ENCODE measurements around the gene GRB14. TPM values are rescaled to one million over a fixed set of nuclear protein-coding genes. Genes with fewer than 3 reads are reported as not detected.

Gene GRB14
- total RNA-seq, 2 donors from 2014 or later, result not detected

GRCh38 chr2:164530464-164530863 lies 90.8 kb downstream of the GRB14 start:
- Mint-ChIP-seq H3K27me3 (ENCODE audit: low read depth) (no peaks in the 10 kb centered on the region), H3K9me3 (peaks cover 0 to 1% of the 10 kb centered on the region in 2 donors), H3K4me1 (ENCODE audit: low read depth) (no peaks in the 10 kb centered on the region), H3K36me3 (ENCODE audit: insufficient read depth in 2 of 2) (no peaks in the 10 kb centered on the region), H3K4me3 (no peak overlapping the region), H3K27ac (no peak overlapping the region)
- DNase-seq (no peak), ATAC-seq (replicated peaks in 1 of 2) (no peak)

GRCh38 chr2:164523726-164524125 lies 97.6 kb downstream of the GRB14 start:
- Mint-ChIP-seq H3K27me3 (ENCODE audit: low read depth) (no peaks in the 10 kb centered on the region), H3K9me3 (peaks cover 7 to 10% of the 10 kb centered on the region in 2 donors), H3K27ac (no peak overlapping the region), H3K36me3 (ENCODE audit: insufficient read depth in 2 of 2) (no peaks in the 10 kb centered on the region), H3K4me1 (ENCODE audit: low read depth) (no peaks in the 10 kb centered on the region), H3K4me3 (no peak overlapping the region)
- ATAC-seq (replicated peaks in 1 of 2) (no peak), DNase-seq (no peak)

DNA sequence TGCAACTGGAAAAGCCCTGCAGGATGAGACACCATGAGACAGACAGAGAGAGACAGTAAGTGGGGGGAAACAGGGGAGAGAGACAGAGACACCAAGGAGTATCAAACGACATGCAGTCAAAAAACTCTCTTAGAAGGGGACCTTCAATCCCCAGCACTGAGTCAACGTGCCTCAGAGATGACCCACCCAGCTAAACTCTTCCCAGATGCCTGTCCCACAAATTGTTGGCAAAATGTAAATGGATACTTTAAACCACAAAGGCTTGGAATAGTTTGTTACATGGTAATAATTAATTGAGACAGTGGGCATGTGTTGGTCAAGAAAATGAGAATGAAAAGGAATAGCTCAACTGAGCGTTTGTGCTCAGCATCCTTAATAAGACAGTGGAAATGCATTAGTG lies 98.3 kb downstream of the GRB14 start:
- Mint-ChIP-seq H3K9me3 (peaks cover 10 to 12% of the 10 kb centered on the region in 2 donors), H3K27ac (no peak overlapping the region), H3K4me1 (ENCODE audit: low read depth) (no peaks in the 10 kb centered on the region), H3K4me3 (no peak overlapping the region), H3K27me3 (ENCODE audit: low read depth) (no peaks in the 10 kb centered on the region), H3K36me3 (ENCODE audit: insufficient read depth in 2 of 2) (peaks cover 0 to 1% of the 10 kb centered on the region in 2 donors)
- no peak for DNase-seq
- no peak for ATAC-seq (replicated peaks in 1 of 2)

GRCh38 chr2:164522561-164522981 lies 98.7 kb downstream of the GRB14 start:
- H3K36me3 Mint-ChIP-seq (ENCODE audit: insufficient read depth in 2 of 2), result peaks cover 0 to 1% of the 10 kb centered on the region in 2 donors
- DNase-seq (no peak), ATAC-seq (replicated peaks in 1 of 2) (no peak)
- H3K4me3 Mint-ChIP-seq, result no peak overlapping the region
- H3K9me3 Mint-ChIP-seq, result peaks cover 10 to 12% of the 10 kb centered on the region in 2 donors
- H3K27ac Mint-ChIP-seq, result no peak overlapping the region
- no peaks in the 10 kb centered on the region for H3K27me3 Mint-ChIP-seq (ENCODE audit: low read depth)
- no peaks in the 10 kb centered on the region for H3K4me1 Mint-ChIP-seq (ENCODE audit: low read depth)

- no peaks in the 10 kb centered on the region for H3K4me1 Mint-ChIP-seq (ENCODE audit: low read depth)
- no peak overlapping the region for H3K27ac Mint-ChIP-seq
- peaks cover 0 to 5% of the 10 kb centered on the region in 2 donors for H3K36me3 Mint-ChIP-seq (ENCODE audit: insufficient read depth in 2 of 2)
- DNase-seq, result no peak
- ATAC-seq (replicated peaks in 1 of 2), result no peak
- H3K9me3 Mint-ChIP-seq, result peaks cover 17 to 22% of the 10 kb centered on the region in 2 donors
- H3K27me3 Mint-ChIP-seq (ENCODE audit: low read depth), result no peaks in the 10 kb centered on the region
- H3K4me3 Mint-ChIP-seq, result no peak overlapping the region
Observed at GRCh38 chr2:164515734-164516133, 105.5 kb downstream of the GRB14 start.

DNA sequence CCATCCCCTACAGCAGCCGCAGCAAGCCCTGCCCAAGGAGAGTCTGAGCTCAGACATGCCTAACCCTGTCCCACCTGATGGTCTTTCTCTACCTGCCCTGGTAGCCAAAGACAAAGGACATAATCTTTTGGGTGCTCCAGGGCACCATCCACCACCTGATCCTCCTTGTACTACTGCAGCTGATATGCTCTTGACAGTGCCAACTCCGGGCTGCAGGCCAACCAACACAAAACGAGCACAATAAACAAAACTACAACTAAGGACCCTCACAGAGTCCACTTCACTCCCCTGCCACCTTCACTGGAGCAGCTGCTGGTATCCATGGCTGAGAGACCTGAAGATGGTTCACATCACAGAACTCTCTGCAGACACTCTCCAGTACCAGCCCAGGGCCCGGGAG lies 106.3 kb downstream of the GRB14 start:
- DNase-seq, result no peak
- no peak for ATAC-seq (replicated peaks in 1 of 2)
- Mint-ChIP-seq H3K27ac (no peak overlapping the region), H3K36me3 (ENCODE audit: insufficient read depth in 2 of 2) (peaks cover 0 to 5% of the 10 kb centered on the region in 2 donors), H3K4me3 (no peak overlapping the region), H3K4me1 (ENCODE audit: low read depth) (no peaks in the 10 kb centered on the region), H3K27me3 (ENCODE audit: low read depth) (no peaks in the 10 kb centered on the region), H3K9me3 (peaks cover 11 to 19% of the 10 kb centered on the region in 2 donors)

DNA sequence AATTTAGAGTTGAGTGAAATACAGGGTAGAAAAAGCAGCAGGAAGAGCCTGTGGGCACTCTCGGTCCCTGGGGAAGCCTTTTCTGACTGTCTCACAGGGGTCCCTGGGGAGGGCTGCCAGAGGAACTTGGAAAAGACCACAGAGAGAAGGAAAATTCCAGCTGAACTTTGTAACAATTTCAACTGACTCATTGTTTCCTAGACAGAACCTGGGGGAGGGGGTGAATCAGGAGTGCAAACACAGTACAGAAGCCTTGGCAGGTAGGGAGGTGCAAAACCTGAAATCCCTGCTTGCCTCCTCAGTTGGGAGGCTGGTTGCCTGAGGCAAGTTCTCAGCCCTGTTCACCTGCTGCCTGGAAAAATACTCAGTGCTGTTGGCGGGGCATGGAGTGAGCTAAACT lies 106.8 kb downstream of the GRB14 start:
- DNase-seq (no peak), ATAC-seq (replicated peaks in 1 of 2) (no peak)
- no peak overlapping the region for H3K4me3 Mint-ChIP-seq
- H3K36me3 Mint-ChIP-seq (ENCODE audit: insufficient read depth in 2 of 2), result peaks cover 0 to 5% of the 10 kb centered on the region in 2 donors
- H3K9me3 Mint-ChIP-seq, result peaks cover 11 to 19% of the 10 kb centered on the region in 2 donors
- H3K27ac Mint-ChIP-seq, result no peak overlapping the region
- no peaks in the 10 kb centered on the region for H3K4me1 Mint-ChIP-seq (ENCODE audit: low read depth)
- H3K27me3 Mint-ChIP-seq (ENCODE audit: low read depth), result no peaks in the 10 kb centered on the region

DNA sequence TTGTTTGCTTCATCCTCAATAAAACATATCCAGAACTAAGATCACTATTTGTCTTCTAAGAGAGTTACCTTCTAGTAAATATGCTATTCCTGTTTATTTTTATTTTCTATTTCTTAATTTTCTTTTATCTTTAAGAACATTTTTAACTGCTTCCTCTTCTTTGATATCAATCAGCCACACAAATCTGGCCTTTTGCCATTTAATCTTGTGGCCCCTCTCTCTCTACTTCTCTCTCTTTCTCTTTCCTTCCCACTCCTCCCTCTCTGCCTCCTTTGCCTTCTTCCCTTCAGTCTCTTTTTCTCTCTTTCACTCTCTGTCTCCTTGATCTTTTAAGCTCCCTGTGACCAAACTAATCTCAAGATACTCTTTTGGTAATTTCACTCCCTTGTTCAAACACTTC lies 108.4 kb downstream of the GRB14 start:
- Mint-ChIP-seq H3K4me1 (ENCODE audit: low read depth) (no peaks in the 10 kb centered on the region), H3K4me3 (no peak overlapping the region), H3K27ac (no peak overlapping the region), H3K9me3 (peaks cover 11 to 12% of the 10 kb centered on the region in 2 donors), H3K36me3 (ENCODE audit: insufficient read depth in 2 of 2) (peaks cover 0 to 4% of the 10 kb centered on the region in 2 donors), H3K27me3 (ENCODE audit: low read depth) (no peaks in the 10 kb centered on the region)
- ATAC-seq (replicated peaks in 1 of 2) (no peak), DNase-seq (no peak)

GRCh38 chr2:164511738-164512137 lies 109.5 kb downstream of the GRB14 start:
- Mint-ChIP-seq H3K4me1 (ENCODE audit: low read depth) (no peaks in the 10 kb centered on the region), H3K4me3 (no peak overlapping the region), H3K9me3 (peaks cover 6 to 11% of the 10 kb centered on the region in 2 donors), H3K36me3 (ENCODE audit: insufficient read depth in 2 of 2) (peaks cover 0 to 4% of the 10 kb centered on the region in 2 donors), H3K27me3 (ENCODE audit: low read depth) (no peaks in the 10 kb centered on the region), H3K27ac (no peak overlapping the region)
- ATAC-seq (replicated peaks in 1 of 2) (no peak), DNase-seq (no peak)

- ATAC-seq (replicated peaks in 1 of 2) (no peak), DNase-seq (no peak)
- H3K4me3 Mint-ChIP-seq, result no peak overlapping the region
- no peaks in the 10 kb centered on the region for H3K27me3 Mint-ChIP-seq (ENCODE audit: low read depth)
- peaks cover 0 to 4% of the 10 kb centered on the region in 2 donors for H3K36me3 Mint-ChIP-seq (ENCODE audit: insufficient read depth in 2 of 2)
- no peak overlapping the region for H3K27ac Mint-ChIP-seq
- H3K9me3 Mint-ChIP-seq, result peaks cover 6 to 11% of the 10 kb centered on the region in 2 donors
- no peaks in the 10 kb centered on the region for H3K4me1 Mint-ChIP-seq (ENCODE audit: low read depth)
Observed at GRCh38 chr2:164510895-164511294, 110.4 kb downstream of the GRB14 start.

DNA sequence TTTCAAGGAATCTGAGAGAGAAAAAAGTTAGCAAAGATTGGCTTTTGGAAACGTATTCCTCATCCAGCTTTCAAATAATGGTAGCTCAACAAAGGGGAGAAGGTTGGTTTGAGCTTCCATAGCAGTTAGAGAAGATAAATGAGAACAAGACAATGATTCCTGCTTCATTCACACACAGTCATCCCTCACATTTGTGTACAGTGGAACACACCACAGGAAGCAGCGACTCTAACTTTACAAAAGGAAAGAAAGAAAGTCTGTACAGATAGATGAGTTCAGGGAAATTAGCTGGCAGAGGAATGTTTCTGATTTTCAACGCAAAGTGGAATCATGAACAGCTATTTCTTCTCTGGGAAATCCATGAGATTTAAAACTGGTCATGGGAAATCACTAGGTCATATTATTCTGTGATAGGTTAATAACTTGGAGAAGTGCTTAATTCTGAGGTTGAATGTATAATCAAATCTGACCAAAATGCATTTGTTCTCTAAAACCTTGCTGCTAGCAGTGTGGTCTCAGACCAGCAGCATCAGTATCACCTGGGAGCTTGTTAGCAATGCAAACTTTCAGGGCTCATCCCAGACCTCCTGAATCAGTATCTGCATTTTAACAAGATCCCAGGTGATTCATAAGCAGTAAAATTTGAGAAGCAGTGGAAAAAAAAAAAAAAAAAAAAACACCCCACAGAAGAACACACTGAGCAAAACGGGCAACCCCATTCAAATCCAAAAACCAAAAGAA lies 112.0 kb downstream of the GRB14 start:
- DNase-seq, result no peak
- no peaks in the 10 kb centered on the region for H3K4me1 Mint-ChIP-seq (ENCODE audit: low read depth)
- ATAC-seq (replicated peaks in 1 of 2), result no peak
- H3K4me3 Mint-ChIP-seq, result no peak overlapping the region
- no peak overlapping the region for H3K27ac Mint-ChIP-seq
- no peaks in the 10 kb centered on the region for H3K27me3 Mint-ChIP-seq (ENCODE audit: low read depth)
- H3K9me3 Mint-ChIP-seq, result peaks cover 0 to 4% of the 10 kb centered on the region in 2 donors
- no peaks in the 10 kb centered on the region for H3K36me3 Mint-ChIP-seq (ENCODE audit: insufficient read depth in 2 of 2)

DNA sequence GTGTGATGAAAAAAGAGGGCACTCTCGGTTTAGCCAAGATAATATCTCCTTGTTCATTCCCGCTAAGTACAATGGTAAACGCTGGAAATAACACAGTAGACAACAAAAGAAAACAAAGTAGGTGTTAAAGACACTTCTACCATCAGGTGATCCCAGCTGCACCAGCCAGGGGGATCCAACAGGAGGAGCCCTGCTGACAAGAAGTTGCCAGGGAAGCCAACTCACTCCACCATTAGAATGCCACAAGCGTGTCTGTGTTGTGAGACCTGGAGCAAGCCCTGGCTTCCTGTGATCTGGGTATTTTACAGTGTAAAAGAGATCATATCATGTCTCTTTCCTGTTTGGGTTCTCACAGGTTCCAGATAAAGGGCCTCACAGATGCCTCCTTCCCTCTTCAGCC lies 117.0 kb downstream of the GRB14 start:
- Mint-ChIP-seq H3K9me3 (peaks cover 0 to 2% of the 10 kb centered on the region in 2 donors), H3K27me3 (ENCODE audit: low read depth) (no peaks in the 10 kb centered on the region), H3K27ac (no peak overlapping the region)

GRCh38 chr2:164498836-164499235 lies 122.4 kb downstream of the GRB14 start:
- Mint-ChIP-seq H3K27me3 (ENCODE audit: low read depth) (no peaks in the 10 kb centered on the region), H3K36me3 (ENCODE audit: insufficient read depth in 2 of 2) (no peaks in the 10 kb centered on the region), H3K27ac (no peak overlapping the region), H3K4me1 (ENCODE audit: low read depth) (no peaks in the 10 kb centered on the region), H3K9me3 (no peaks in the 10 kb centered on the region), H3K4me3 (no peak overlapping the region)
- no peak for ATAC-seq (replicated peaks in 1 of 2)
- no peak for DNase-seq

More for the DNA sequence above, 117.0 kb downstream of the GRB14 start:
- H3K4me3 Mint-ChIP-seq, result no peak overlapping the region
- no peaks in the 10 kb centered on the region for H3K36me3 Mint-ChIP-seq (ENCODE audit: insufficient read depth in 2 of 2)
- H3K4me1 Mint-ChIP-seq (ENCODE audit: low read depth), result no peaks in the 10 kb centered on the region
- DNase-seq (no peak), ATAC-seq (replicated peaks in 1 of 2) (no peak)

DNA sequence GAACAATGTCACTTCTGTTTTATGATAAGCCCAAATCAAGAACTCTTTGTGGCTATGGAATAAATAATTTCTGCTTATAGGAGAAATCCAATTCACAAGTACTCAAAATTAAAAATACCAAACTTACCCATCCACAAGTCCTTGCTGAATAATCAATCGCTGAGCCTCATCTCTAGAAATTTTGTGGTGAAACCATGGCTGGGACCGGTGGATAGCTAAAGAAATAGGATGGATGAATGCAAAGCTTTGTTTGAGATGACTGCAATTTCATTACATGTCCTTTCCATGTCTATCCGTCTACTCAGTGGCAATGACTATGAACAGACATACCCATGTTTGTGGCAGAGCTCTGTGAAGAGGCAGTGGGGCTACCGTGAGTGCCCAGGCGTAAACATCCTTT lies 124.4 kb downstream of the GRB14 start:
- Mint-ChIP-seq H3K27ac (no peak overlapping the region), H3K9me3 (no peaks in the 10 kb centered on the region)
- no peak for ATAC-seq (replicated peaks in 1 of 2)

More for the DNA sequence above, 124.4 kb downstream of the GRB14 start:
- Mint-ChIP-seq H3K36me3 (ENCODE audit: insufficient read depth in 2 of 2) (no peaks in the 10 kb centered on the region), H3K4me1 (ENCODE audit: low read depth) (no peaks in the 10 kb centered on the region), H3K27me3 (ENCODE audit: low read depth) (no peaks in the 10 kb centered on the region), H3K4me3 (no peak overlapping the region)
- DNase-seq, result no peak
